PC-9 (cell line): ENCODE results near the gene TMEM150A. TPM values are rescaled to one million over a fixed set of nuclear protein-coding genes. Genes with fewer than 3 reads are reported as not detected.

Source experiments
- BruUV-seq: library from RNA; stranded (reverse); fragments of 400-500 nt; replicated peaks from 2 replicates; lab custom pipeline; 2021; lab: Mats Ljungman, UMichigan
- CTCF ChIA-PET: fragments of 300-600 bp; sonication (Branson Sonifier 250); formaldehyde crosslinking; loops from one replicate; lab custom pipeline; 2022; ENCODE audit warnings: antibody characterized with exemption; lab: Charles Lee
- POLR2A ChIA-PET: fragments of 300-600 bp; sonication (Branson Sonifier 250); formaldehyde crosslinking; loops from one replicate; lab custom pipeline; 2022; ENCODE audit warnings: antibody characterized with exemption; ENCODE audit not compliant: unreplicated experiment; lab: Charles Lee
- DNase-seq, 2 experiments: peaks; one replicate each; pipeline versions ENCODE4 v3.0.0 to v3.0.0-alpha.2; 2015 to 2022; ENCODE audit warnings: mixed read lengths in 1 of 2
- H2AFZ ChIP-seq: fragments of 200-600 bp; sonication (generic); 2 replicates; pipeline ENCODE4 v1.8.1; 2017; ENCODE audit warnings: antibody characterized with exemption
- H3F3A ChIP-seq: fragments of 200-600 bp; sonication (generic); 2 replicates; pipeline ENCODE4 v1.8.1; 2017; ENCODE audit warnings: antibody characterized with exemption, mild to moderate bottlenecking, low read depth; ENCODE audit not compliant: insufficient read depth
- H3K27ac ChIP-seq: fragments of 200-600 bp; sonication (generic); 2 replicates; pipeline ENCODE4 v1.6.1; 2016; ENCODE audit warnings: mixed run types
- H3K27me3 ChIP-seq: fragments of 200-600 bp; sonication (generic); 2 replicates; pipeline ENCODE4 v1.6.1; 2016; ENCODE audit warnings: low read depth, mixed run types; ENCODE audit not compliant: insufficient read depth
- H3K36me3 ChIP-seq: fragments of 200-600 bp; sonication (generic); 2 replicates; pipeline ENCODE4 v1.6.1; 2016; ENCODE audit warnings: low read depth, mixed run types
- H3K4me1 ChIP-seq: fragments of 200-600 bp; sonication (generic); replicated peaks from 2 replicates; pipeline ENCODE4 v1.6.1; 2016; ENCODE audit warnings: mixed run types; ENCODE audit not compliant: insufficient read depth
- H3K4me2 ChIP-seq: fragments of 200-600 bp; sonication (generic); 2 replicates; pipeline ENCODE4 v1.6.1; 2017; ENCODE audit warnings: mixed run types
- H3K4me3 ChIP-seq: fragments of 200-600 bp; sonication (generic); 2 replicates; pipeline ENCODE4 v1.6.1; 2016; ENCODE audit warnings: mixed run types
- H3K79me2 ChIP-seq: fragments of 200-600 bp; sonication (generic); 2 replicates; pipeline ENCODE4 v1.6.1; 2017; ENCODE audit warnings: low read depth, mixed run types
- H3K9me2 ChIP-seq: fragments of 200-600 bp; sonication (generic); 2 replicates; pipeline ENCODE4 v1.8.1; 2017; ENCODE audit warnings: mild to moderate bottlenecking; ENCODE audit not compliant: insufficient read depth
- H3K9me3 ChIP-seq: fragments of 200-600 bp; sonication (generic); 2 replicates; pipeline ENCODE4 v1.8.1; 2016; ENCODE audit warnings: low read depth; ENCODE audit not compliant: insufficient read depth
- H4K20me1 ChIP-seq: fragments of 200-600 bp; sonication (generic); 2 replicates; pipeline ENCODE4 v1.8.1; 2017; ENCODE audit not compliant: insufficient read depth
- EZH2 ChIP-seq: fragments of 200-600 bp; sonication (generic); IDR thresholded peaks from 2 replicates; pipeline ENCODE4 v1.8.0; 2017; ENCODE audit warnings: antibody characterized with exemption, low read depth
- intact Hi-C: fragments of 100-400 bp; cut with micrococcal nuclease; formaldehyde crosslinking; loops from one replicate; pipeline ENCODE4 v1.10.0; 2022; ENCODE audit not compliant: unreplicated experiment
- total RNA-seq: library from RNA; stranded (reverse); gene quantifications from 2 replicates; pipeline ENCODE4 v1.2.3, GENCODE V29; 2021
- TF ChIP-seq, protein P1 (sequence below): fragments of 200-600 bp; sonication (generic); conservative IDR thresholded peaks from 2 replicates; pipeline ENCODE4 v1.6.1; 2017; ENCODE audit warnings: mixed run types, antibody characterized with exemption, mild to moderate bottlenecking, moderate library complexity

Gene TMEM150A
- total RNA-seq, 1 experiment from 2014 or later, result 5.3 TPM

DNA sequence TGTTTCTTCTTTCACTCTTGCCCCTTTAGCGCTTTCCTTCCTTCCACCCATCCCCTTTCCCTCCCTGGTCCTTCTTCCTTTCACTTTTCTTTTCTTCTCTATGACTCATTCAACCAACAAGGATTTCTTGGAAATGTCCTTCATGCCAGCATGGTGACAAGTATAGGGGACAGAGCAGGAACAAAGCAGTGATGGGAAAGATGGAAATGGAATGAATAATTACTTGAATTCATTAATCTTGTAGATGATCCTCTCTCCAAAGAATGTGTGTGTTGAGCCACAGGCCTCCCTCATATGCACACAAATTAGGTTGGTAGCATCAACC is 16.8 kb downstream of the TMEM150A start:
- Histone ChIP-seq H3F3A (peaks cover 23% of the 10 kb centered on the region), H3K27ac (peak overlapping the region; percentile 60), H3K4me1 (peaks cover 25% of the 10 kb centered on the region), H3K9me2 (no peaks in the 10 kb centered on the region), H4K20me1 (no peaks in the 10 kb centered on the region), H3K36me3 (0 out of 2 replicates have a peak, but pooled peaks cover 7% of the 10 kb centered on the region), H3K4me3 (no peak overlapping the region), H3K27me3 (no peaks in the 10 kb centered on the region), H3K79me2 (no peaks in the 10 kb centered on the region), H2AFZ (no peak overlapping the region), H3K4me2 (peak overlapping the region; percentile 45; the same call in 1 of the 2 replicates), H3K9me3 (no peaks in the 10 kb centered on the region)
- BruUV-seq, result no TSS peak
- intact Hi-C loops, result no loop called here
- ChIA-PET POLR2A (interaction anchor here (0.6 kb wide), 2 partner anchors 29 to 236 kb away, joined by 3 to 4 read pairs; no protein-coding TSS in a partner anchor), CTCF (no interaction called here)
- DNase-seq, result no peak
- TF ChIP-seq EZH2, result no peak
- TF ChIP-seq, protein P1, sequence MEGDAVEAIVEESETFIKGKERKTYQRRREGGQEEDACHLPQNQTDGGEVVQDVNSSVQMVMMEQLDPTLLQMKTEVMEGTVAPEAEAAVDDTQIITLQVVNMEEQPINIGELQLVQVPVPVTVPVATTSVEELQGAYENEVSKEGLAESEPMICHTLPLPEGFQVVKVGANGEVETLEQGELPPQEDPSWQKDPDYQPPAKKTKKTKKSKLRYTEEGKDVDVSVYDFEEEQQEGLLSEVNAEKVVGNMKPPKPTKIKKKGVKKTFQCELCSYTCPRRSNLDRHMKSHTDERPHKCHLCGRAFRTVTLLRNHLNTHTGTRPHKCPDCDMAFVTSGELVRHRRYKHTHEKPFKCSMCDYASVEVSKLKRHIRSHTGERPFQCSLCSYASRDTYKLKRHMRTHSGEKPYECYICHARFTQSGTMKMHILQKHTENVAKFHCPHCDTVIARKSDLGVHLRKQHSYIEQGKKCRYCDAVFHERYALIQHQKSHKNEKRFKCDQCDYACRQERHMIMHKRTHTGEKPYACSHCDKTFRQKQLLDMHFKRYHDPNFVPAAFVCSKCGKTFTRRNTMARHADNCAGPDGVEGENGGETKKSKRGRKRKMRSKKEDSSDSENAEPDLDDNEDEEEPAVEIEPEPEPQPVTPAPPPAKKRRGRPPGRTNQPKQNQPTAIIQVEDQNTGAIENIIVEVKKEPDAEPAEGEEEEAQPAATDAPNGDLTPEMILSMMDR, result no peak

DNA sequence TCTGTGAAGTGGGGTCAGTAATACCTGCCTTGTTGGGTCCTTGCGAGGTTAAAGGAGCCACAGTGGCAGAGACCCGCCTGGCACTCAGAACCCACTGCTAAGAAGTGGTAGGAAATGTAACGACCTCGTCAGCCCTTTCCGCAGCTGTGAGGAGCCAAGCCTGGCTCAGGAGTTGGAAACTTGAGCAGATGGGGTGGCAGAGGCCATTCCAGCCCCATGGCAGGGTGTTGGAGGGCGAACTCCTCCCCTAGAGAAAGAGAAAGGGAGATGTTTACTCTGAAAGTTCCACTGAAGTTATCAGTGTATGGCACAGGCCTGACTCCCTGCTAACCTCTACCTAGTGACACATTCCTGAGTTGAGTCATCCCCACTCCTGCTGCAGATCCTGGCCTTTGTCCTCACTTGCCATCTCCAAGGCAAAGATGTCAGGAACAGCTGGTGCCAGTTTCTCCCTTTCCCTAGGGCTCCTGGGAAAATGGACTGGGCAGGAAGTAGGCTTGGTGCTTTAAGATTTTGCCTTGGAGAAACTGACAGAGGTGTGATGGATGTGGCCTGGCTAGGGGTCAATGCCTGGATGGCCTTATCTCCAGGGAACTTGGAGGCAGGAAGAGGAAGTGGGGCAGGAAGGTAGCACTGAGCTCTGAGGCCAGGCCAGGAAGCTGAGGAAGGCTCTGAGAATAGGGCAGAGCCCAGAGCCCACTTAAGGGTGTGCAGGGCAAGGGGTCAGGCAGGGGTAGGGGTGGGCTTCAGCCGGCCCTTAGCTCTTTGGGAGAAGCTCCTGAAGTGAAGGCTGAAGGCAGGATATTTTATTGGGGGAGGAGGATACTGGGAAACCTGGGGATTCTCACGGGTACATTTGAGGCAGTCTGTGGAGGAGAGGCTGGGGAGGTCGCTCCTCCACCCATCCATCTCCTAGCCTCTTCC is 17.4 kb downstream of the TMEM150A start:
- DNase-seq, result peak; percentile 67 to 89
- Histone ChIP-seq H3K36me3 (0 out of 2 replicates have a peak, but pooled peaks cover 7% of the 10 kb centered on the region), H3K79me2 (peaks cover 3% of the 10 kb centered on the region; the same call in 1 of the 2 replicates), H3K4me1 (peaks cover 20% of the 10 kb centered on the region), H3K9me3 (no peaks in the 10 kb centered on the region), H3K27me3 (no peaks in the 10 kb centered on the region), H3K4me3 (no peak overlapping the region), H4K20me1 (no peaks in the 10 kb centered on the region), H3F3A (peaks cover 23% of the 10 kb centered on the region), H3K9me2 (no peaks in the 10 kb centered on the region), H3K27ac (peak overlapping the region; percentile 60), H2AFZ (no peak overlapping the region), H3K4me2 (peak overlapping the region; percentile 45)
- no TSS peak for BruUV-seq
- intact Hi-C loops, result no loop called here
- CTCF ChIA-PET, result interaction anchor here (0.6 kb wide), 1 partner anchor 21 kb away, joined by 3 read pairs; no protein-coding TSS in a partner anchor
- no peak for TF ChIP-seq EZH2
- TF ChIP-seq, protein P1, result no peak
- POLR2A ChIA-PET, result interaction anchor here (0.6 kb wide), 2 partner anchors 29 to 235 kb away, joined by 3 to 4 read pairs; no protein-coding TSS in a partner anchor

DNA sequence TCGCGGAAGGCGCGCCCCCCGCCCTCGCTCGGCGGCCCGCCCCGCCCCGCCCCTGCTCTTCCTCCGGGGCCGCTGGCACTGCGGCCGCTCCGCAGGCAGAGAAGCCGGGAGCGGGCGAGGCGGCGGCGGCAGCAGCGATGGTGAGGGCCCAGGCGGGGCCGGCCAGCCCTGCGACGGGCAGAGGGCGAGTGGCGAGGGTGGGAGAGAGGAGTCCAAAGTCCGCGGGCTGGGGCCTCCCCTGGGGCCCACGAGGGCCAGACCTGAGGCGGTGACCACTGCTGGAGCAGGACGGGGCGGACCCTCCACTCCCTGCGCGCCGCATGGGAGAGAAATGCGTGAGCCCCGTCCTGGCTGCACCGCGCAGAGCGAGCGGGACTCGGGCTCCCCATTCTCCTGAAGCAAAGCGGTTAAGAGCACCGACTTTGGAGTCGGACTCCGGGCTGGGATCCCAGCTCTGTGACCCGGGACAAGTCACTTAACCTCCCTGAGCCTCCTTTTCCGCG is 18.1 kb downstream of the TMEM150A start, which contains the start of gene VAMP5:
Gene VAMP5, plus strand, starts transcription at position 78 of the 503 bp plus-strand sequence. Its CDS starts 60 bp downstream, at position 138.
- CTCF ChIA-PET, result interaction anchor here (0.6 kb wide), 1 partner anchor 21 kb away, joined by 3 read pairs; no protein-coding TSS in a partner anchor
- H3K4me2 ChIP-seq, result peak within 1 kb of the TSS; percentile 45
- no TSS peak for BruUV-seq
- no peaks in the 10 kb centered on the region for H3K27me3 ChIP-seq
- intact Hi-C loops, result no loop called here
- peaks cover 22% of the 10 kb centered on the region for H3K4me1 ChIP-seq
- H3K79me2 ChIP-seq, result peaks cover 10% of the 10 kb centered on the region
- peak within 1 kb of the TSS; percentile 60 for H3K27ac ChIP-seq
- no peaks in the 10 kb centered on the region for H4K20me1 ChIP-seq
- TF ChIP-seq, protein P1, result no peak
- TF ChIP-seq EZH2, result no peak
- H3K4me3 ChIP-seq, result no peak within 1 kb of the TSS
- no peak within 1 kb of the TSS for H2AFZ ChIP-seq
- H3K9me2 ChIP-seq, result no peaks in the 10 kb centered on the region
- 0 out of 2 replicates have a peak, but pooled peaks cover 7% of the 10 kb centered on the region for H3K36me3 ChIP-seq
- no peak for DNase-seq
- H3F3A ChIP-seq, result peaks cover 23% of the 10 kb centered on the region
- POLR2A ChIA-PET, result no interaction called here
- H3K9me3 ChIP-seq, result no peaks in the 10 kb centered on the region
